Measurements from ENCODE around the gene RALGAPA2. TPM values are rescaled to one million over a fixed set of nuclear protein-coding genes. Genes with fewer than 3 reads are reported as not detected.
A peak's percentile ranks its signal among the peaks of the same experiment; 100 is the strongest.

RALGAPA2 gene
- total and polyA plus RNA-seq, 5 donors from 2014 or later = 4.7 to 28.8 (median 6.2) TPM

DNA sequence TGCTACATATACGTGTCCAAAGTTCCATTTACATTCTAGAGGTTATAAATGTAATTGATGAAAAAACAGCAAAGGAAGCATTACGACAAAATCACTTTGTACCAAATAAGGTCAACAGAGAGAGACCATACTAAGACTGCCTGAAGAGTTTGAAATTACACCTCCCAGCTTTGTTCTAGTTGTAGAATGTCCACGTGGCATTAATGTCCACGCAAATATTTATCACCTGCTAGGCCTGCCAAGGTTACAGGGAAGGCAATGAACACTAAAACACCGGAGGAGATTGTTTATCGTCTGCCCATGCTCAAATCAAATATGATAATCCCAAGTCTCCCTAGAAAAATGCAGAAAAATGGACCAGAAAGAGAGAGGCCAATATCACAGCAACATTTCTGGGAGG lies 6.2 kb downstream of the RALGAPA2 start:
- no peaks in the 10 kb centered on the region for H3K36me3 ChIP-seq (ENCODE audit: control insufficient read depth, insufficient read depth, low read length)
- no peak overlapping the region for H3K4me3 ChIP-seq (ENCODE audit: low read depth, low read length)
- peaks cover 18% of the 10 kb centered on the region for H3K4me1 ChIP-seq (ENCODE audit: control insufficient read depth, insufficient read depth, low read length, poor library complexity, severe bottlenecking)
- no peaks in the 10 kb centered on the region for H3K27me3 ChIP-seq (ENCODE audit: control insufficient read depth, insufficient read depth, low read length)
- no peaks in the 10 kb centered on the region for H3K9me3 ChIP-seq (ENCODE audit: control insufficient read depth in 2 of 2, low read length in 2 of 2)
- Mint-ChIP-seq H3K27me3 (no peaks in the 10 kb centered on the region), H3K36me3 (peaks cover 5% of the 10 kb centered on the region), H3K27ac (no peak overlapping the region), H3K9me3 (peaks cover 0 to 2% (median 0%) of the 10 kb centered on the region in 7 donors), H3K4me3 (peak overlapping the region in 1 of 4 donors; percentile 29), H3K4me1 (peaks cover 26 to 64% (median 44%) of the 10 kb centered on the region in 4 donors)
- ATAC-seq (ENCODE audit: low read depth in 2 of 2) (no peak), DNase-seq (no peak)
- no peak overlapping the region for H3K27ac ChIP-seq (ENCODE audit: insufficient read depth, low read length, poor library complexity, severe bottlenecking)

DNA sequence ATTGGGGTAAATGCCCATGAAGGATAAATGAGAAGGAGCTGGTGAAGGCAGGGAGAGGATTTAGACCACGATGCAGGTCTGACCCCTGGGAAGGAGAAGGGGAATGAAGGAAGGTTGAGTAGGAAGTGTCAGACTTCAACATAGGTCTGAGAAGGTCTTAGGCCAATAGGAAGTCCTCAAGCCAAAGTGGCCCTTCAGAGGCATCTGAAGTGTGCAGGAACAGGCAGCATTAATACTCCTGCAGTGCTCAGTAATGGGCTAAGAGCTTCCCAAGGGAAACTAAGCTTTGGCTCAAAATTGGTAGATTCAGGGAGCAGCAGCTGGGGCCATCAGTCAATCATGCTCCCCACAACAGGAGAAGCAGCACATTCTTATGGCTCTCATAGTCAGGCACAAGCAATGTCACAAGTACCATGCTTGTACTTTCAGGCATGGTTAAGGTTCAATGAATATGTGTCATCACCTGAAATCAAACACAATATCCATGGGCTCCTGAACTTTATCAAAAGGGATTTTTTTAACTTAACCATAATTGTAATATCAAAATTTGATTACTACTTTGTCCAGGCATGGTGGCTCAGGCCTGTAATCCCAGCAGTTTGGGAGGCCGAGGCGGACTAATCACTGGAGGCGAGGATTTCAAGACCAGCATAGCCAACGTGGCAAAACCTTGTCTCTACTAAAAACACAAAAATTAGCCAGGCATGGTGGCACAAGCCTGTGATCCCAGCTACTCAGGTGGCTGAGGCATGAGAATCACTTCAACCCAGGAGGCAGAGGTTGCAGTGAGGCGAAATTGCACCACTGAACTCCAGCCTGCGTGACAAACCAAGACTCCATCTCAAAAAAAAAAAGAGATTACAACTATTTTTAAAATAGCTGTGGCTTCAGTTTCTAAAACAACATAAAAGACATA lies 9.9 kb downstream of the RALGAPA2 start:
- no peaks in the 10 kb centered on the region for H3K9me3 ChIP-seq (ENCODE audit: control insufficient read depth in 2 of 2, low read length in 2 of 2)
- no peaks in the 10 kb centered on the region for H3K9me3 Mint-ChIP-seq
- no peak overlapping the region for H3K27ac ChIP-seq (ENCODE audit: insufficient read depth, low read length, poor library complexity, severe bottlenecking)
- H3K27me3 Mint-ChIP-seq = no peaks in the 10 kb centered on the region
- no peak overlapping the region for H3K4me3 ChIP-seq (ENCODE audit: low read depth, low read length)
- H3K4me1 ChIP-seq (ENCODE audit: control insufficient read depth, insufficient read depth, low read length, poor library complexity, severe bottlenecking) = no peaks in the 10 kb centered on the region
- no peak overlapping the region for H3K27ac Mint-ChIP-seq
- DNase-seq = no peak
- H3K27me3 ChIP-seq (ENCODE audit: control insufficient read depth, insufficient read depth, low read length) = no peaks in the 10 kb centered on the region
- ATAC-seq (ENCODE audit: low read depth in 2 of 2) = no peak
- H3K4me3 Mint-ChIP-seq = no peak overlapping the region
- H3K36me3 ChIP-seq (ENCODE audit: control insufficient read depth, insufficient read depth, low read length) = no peaks in the 10 kb centered on the region
- H3K36me3 Mint-ChIP-seq = peaks cover 4% of the 10 kb centered on the region
- peaks cover 15 to 55% (median 35%) of the 10 kb centered on the region in 4 donors for H3K4me1 Mint-ChIP-seq

DNA sequence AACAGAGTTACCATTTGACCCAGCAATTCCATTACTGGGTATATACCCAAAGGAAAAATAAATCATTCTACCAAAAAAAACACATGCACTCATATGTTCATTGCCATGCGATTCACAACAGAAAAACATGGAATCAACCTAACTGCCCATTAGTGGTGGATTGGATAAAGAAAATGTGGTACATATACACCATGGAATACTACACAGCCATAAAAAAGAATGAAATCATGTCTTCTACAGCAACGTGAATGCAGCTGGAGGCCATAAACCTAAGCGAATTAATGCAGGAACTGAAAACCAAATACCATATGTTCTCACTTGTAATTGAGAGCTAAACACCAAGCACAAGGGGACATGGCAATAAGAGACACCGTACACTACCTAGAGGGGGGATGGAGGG lies 12.5 kb downstream of the RALGAPA2 start:
- Mint-ChIP-seq H3K36me3 (peaks cover 10% of the 10 kb centered on the region), H3K9me3 (no peaks in the 10 kb centered on the region), H3K27me3 (peaks cover 4% of the 10 kb centered on the region), H3K4me1 (peaks cover 8 to 52% (median 38%) of the 10 kb centered on the region in 4 donors), H3K4me3 (no peak overlapping the region), H3K27ac (no peak overlapping the region)
- H3K36me3 ChIP-seq (ENCODE audit: control insufficient read depth, insufficient read depth, low read length) = no peaks in the 10 kb centered on the region
- no peak overlapping the region for H3K4me3 ChIP-seq (ENCODE audit: low read depth, low read length)
- no peak for ATAC-seq (ENCODE audit: low read depth in 2 of 2)
- H3K9me3 ChIP-seq (ENCODE audit: control insufficient read depth in 2 of 2, low read length in 2 of 2) = no peaks in the 10 kb centered on the region
- H3K4me1 ChIP-seq (ENCODE audit: control insufficient read depth, insufficient read depth, low read length, poor library complexity, severe bottlenecking) = no peaks in the 10 kb centered on the region
- DNase-seq = no peak
- no peak overlapping the region for H3K27ac ChIP-seq (ENCODE audit: insufficient read depth, low read length, poor library complexity, severe bottlenecking)
- no peaks in the 10 kb centered on the region for H3K27me3 ChIP-seq (ENCODE audit: control insufficient read depth, insufficient read depth, low read length)

DNA sequence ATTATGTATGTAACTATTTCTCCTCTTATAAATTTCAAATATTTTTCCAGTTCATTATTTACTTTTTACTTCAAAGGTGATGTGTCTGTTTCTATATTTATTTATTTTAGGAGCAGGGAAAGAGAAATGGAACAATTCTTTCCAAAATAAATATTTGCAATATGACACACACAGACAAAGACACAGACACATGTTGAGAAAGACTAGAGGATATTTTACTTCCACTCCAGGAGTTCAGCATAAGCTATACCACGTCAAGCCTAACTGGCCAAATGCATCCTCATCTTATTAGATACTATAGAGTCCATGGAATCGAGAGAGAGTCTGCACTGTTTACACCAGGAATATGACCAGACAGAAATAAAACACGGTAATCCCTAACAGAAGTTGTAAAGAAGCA lies 13.3 kb downstream of the RALGAPA2 start:
- Mint-ChIP-seq H3K4me3 (peak overlapping the region in 2 of 4 donors; percentile 28 to 47), H3K27ac (no peak overlapping the region), H3K36me3 (peaks cover 14% of the 10 kb centered on the region), H3K9me3 (no peaks in the 10 kb centered on the region), H3K4me1 (peaks cover 8 to 44% (median 39%) of the 10 kb centered on the region in 4 donors), H3K27me3 (peaks cover 4% of the 10 kb centered on the region)
- Histone ChIP-seq H3K27ac (ENCODE audit: insufficient read depth, low read length, poor library complexity, severe bottlenecking) (no peak overlapping the region), H3K27me3 (ENCODE audit: control insufficient read depth, insufficient read depth, low read length) (no peaks in the 10 kb centered on the region), H3K4me1 (ENCODE audit: control insufficient read depth, insufficient read depth, low read length, poor library complexity, severe bottlenecking) (no peaks in the 10 kb centered on the region), H3K9me3 (ENCODE audit: control insufficient read depth in 2 of 2, low read length in 2 of 2) (no peaks in the 10 kb centered on the region), H3K36me3 (ENCODE audit: control insufficient read depth, insufficient read depth, low read length) (no peaks in the 10 kb centered on the region), H3K4me3 (ENCODE audit: low read depth, low read length) (no peak overlapping the region)
- DNase-seq = no peak
- ATAC-seq (ENCODE audit: low read depth in 2 of 2) = no peak

DNA sequence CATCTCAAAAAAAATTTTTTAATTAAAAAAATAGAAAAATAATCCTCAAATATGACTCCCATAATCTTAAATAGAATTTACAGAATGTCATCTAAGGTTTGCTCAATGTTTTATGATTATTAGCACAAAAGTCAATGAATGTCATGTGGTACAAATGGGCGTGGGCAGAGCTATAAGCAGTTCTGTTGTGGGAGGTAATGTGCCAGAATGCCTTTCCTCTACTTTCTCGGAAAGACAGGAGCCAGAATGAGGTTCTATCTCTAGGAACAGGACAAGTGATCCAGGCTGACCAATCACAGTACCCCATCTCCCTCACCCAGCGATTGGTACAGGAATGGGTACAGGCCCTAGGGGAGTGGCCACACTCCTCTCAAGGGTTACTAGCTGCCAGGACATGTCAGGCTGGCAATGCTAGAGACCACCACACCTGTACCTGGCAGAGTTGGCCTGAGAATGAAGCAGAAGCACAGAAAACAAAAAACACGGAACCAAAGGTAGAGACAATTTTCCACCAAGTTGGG lies 15.1 kb downstream of the RALGAPA2 start:
- peak overlapping the region in 1 of 3 donors; percentile 89 for H3K27ac Mint-ChIP-seq
- peaks cover 4% of the 10 kb centered on the region for H3K27me3 Mint-ChIP-seq
- no peak overlapping the region for H3K27ac ChIP-seq (ENCODE audit: insufficient read depth, low read length, poor library complexity, severe bottlenecking)
- H3K4me1 Mint-ChIP-seq = peaks cover 8 to 49% (median 34%) of the 10 kb centered on the region in 4 donors
- ATAC-seq (ENCODE audit: low read depth in 2 of 2) = no peak
- no peaks in the 10 kb centered on the region for H3K9me3 ChIP-seq (ENCODE audit: control insufficient read depth in 2 of 2, low read length in 2 of 2)
- H3K36me3 Mint-ChIP-seq = peaks cover 14% of the 10 kb centered on the region
- H3K4me3 Mint-ChIP-seq = no peak overlapping the region
- H3K4me3 ChIP-seq (ENCODE audit: low read depth, low read length) = no peak overlapping the region
- no peak for DNase-seq
- H3K4me1 ChIP-seq (ENCODE audit: control insufficient read depth, insufficient read depth, low read length, poor library complexity, severe bottlenecking) = no peaks in the 10 kb centered on the region
- H3K27me3 ChIP-seq (ENCODE audit: control insufficient read depth, insufficient read depth, low read length) = no peaks in the 10 kb centered on the region
- H3K9me3 Mint-ChIP-seq = no peaks in the 10 kb centered on the region
- no peaks in the 10 kb centered on the region for H3K36me3 ChIP-seq (ENCODE audit: control insufficient read depth, insufficient read depth, low read length)

DNA sequence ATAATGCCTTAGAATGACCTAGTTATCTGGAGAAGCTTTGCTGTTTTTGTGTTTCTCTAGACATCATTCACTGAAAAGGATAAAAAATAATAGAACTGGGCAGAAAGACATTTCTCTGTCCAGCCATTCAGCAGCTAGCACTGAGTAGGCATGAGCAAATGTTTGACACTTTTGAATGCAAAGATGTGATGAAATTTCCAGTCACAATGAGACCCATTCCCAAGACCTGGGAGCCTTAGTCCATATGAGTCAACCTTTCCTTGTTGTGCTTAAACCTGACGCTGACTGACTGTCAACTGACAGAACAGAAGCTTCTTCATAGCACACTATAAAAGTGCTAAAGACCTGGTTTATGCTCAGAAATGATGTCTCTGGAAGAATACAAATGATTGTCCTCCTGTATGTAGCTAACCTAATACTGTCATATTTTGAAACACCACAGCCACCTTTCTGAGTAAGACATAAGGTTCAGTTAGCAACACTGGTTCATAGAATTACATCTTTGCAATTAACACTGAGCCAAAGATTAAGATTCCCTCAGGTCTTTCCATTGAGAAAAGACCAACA lies 17.1 kb downstream of the RALGAPA2 start:
- Histone ChIP-seq H3K9me3 (ENCODE audit: control insufficient read depth in 2 of 2, low read length in 2 of 2) (no peaks in the 10 kb centered on the region), H3K27me3 (ENCODE audit: control insufficient read depth, insufficient read depth, low read length) (no peaks in the 10 kb centered on the region), H3K36me3 (ENCODE audit: control insufficient read depth, insufficient read depth, low read length) (no peaks in the 10 kb centered on the region), H3K4me1 (ENCODE audit: control insufficient read depth, insufficient read depth, low read length, poor library complexity, severe bottlenecking) (no peaks in the 10 kb centered on the region), H3K27ac (ENCODE audit: insufficient read depth, low read length, poor library complexity, severe bottlenecking) (no peak overlapping the region), H3K4me3 (ENCODE audit: low read depth, low read length) (no peak overlapping the region)
- H3K4me1 Mint-ChIP-seq = peaks cover 4 to 52% (median 27%) of the 10 kb centered on the region in 4 donors
- peak overlapping the region in 1 of 3 donors; percentile 31 for H3K27ac Mint-ChIP-seq
- H3K27me3 Mint-ChIP-seq = peaks cover 4% of the 10 kb centered on the region
- no peak for ATAC-seq (ENCODE audit: low read depth in 2 of 2)
- H3K9me3 Mint-ChIP-seq = no peaks in the 10 kb centered on the region
- DNase-seq = no peak
- H3K36me3 Mint-ChIP-seq = peaks cover 14% of the 10 kb centered on the region
- H3K4me3 Mint-ChIP-seq = no peak overlapping the region

DNA sequence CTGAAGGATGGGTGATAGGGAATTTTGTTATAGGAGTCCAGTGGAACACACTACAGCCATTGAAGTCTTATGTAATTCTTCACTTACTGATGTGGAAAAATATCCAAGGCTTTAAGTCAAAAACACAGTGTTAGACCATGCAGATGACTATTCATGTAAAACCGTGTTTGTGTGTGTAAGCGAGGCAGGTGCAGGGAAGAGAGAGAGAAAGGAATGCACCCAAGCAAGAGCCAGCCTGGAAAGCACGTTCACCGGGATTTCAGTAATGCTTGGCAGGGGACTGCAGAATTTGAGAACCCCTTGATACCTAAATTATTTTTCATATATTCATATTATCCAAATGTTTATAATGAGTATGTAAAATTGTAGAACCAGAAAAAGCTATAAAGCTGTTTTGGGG lies 17.9 kb downstream of the RALGAPA2 start:
- H3K27me3 ChIP-seq (ENCODE audit: control insufficient read depth, insufficient read depth, low read length) = no peaks in the 10 kb centered on the region
- no peaks in the 10 kb centered on the region for H3K9me3 Mint-ChIP-seq
- H3K36me3 ChIP-seq (ENCODE audit: control insufficient read depth, insufficient read depth, low read length) = no peaks in the 10 kb centered on the region
- no peak overlapping the region for H3K4me3 ChIP-seq (ENCODE audit: low read depth, low read length)
- no peak for DNase-seq
- no peak for ATAC-seq (ENCODE audit: low read depth in 2 of 2)
- peaks cover 14% of the 10 kb centered on the region for H3K36me3 Mint-ChIP-seq
- H3K9me3 ChIP-seq (ENCODE audit: control insufficient read depth in 2 of 2, low read length in 2 of 2) = no peaks in the 10 kb centered on the region
- no peak overlapping the region for H3K27ac ChIP-seq (ENCODE audit: insufficient read depth, low read length, poor library complexity, severe bottlenecking)
- H3K4me1 ChIP-seq (ENCODE audit: control insufficient read depth, insufficient read depth, low read length, poor library complexity, severe bottlenecking) = no peaks in the 10 kb centered on the region
- H3K27me3 Mint-ChIP-seq = peaks cover 4% of the 10 kb centered on the region
- peaks cover 4 to 46% (median 27%) of the 10 kb centered on the region in 4 donors for H3K4me1 Mint-ChIP-seq
- H3K4me3 Mint-ChIP-seq = no peak overlapping the region
- H3K27ac Mint-ChIP-seq = no peak overlapping the region

Data from CD4-positive, CD25-positive, alpha-beta regulatory T cell (primary cell).